ENCODE results near the gene PRKCZ.

GRCh38 chr1:2054560-2054959 lies 4.3 kb downstream of the PRKCZ start:
- TF ChIP-seq CTCF (IDR thresholded peaks at IDR 0.05; ENCODE audit: low read depth, low read length) (no peak), POLR2A (IDR thresholded peaks at IDR 0.05; ENCODE audit: extremely low read depth, insufficient read length) (no peak), MAX (IDR thresholded peaks at IDR 0.05; ENCODE audit: low read depth, low read length) (no peak)

Data from NB4 (cell line).